OCI-LY3 (cell line): ENCODE data around the gene RBFOX1.
"Not testable (repeated sequence)": the region's sequence is repeated elsewhere in the genome, so short reads cannot be mapped to it uniquely, and the experiment has no call there.

Experiments used
- H2AFZ ChIP-seq: fragments of 200-600, 300-600 bp; shearing (Covaris generic); 2 replicates; pipeline ENCODE4 v1.6.0; 2014; ENCODE audit warnings: antibody characterized with exemption, low read depth, low read length
- H3K27ac ChIP-seq: fragments of 200-600, 300-600 bp; sonication (generic); 2 replicates; pipeline ENCODE4 v1.5.1; 2014; ENCODE audit warnings: mild to moderate bottlenecking, low read length, moderate library complexity, mixed read lengths
- H3K27me3 ChIP-seq: fragments of 200-600, 300-600 bp; sonication (generic); 2 replicates; pipeline ENCODE4 v1.6.1; 2014; ENCODE audit warnings: low read depth, low read length, mixed read lengths
- H3K36me3 ChIP-seq: fragments of 200-600, 300-600 bp; sonication (generic); replicated peaks from 2 replicates; pipeline ENCODE3; 2014; ENCODE audit warnings: low read depth, low read length, mixed read lengths
- H3K4me1 ChIP-seq: fragments of 300-600, 200-600 bp; sonication (generic); 2 replicates; pipeline ENCODE4 v1.6.1; 2014; ENCODE audit warnings: low read length, mixed read lengths
- H3K4me2 ChIP-seq: fragments of 200-600, 300-600 bp; sonication (generic); 2 replicates; pipeline ENCODE4 v1.6.1; 2014; ENCODE audit warnings: low read length, mixed read lengths
- H3K4me3 ChIP-seq: fragments of 300-600, 200-600 bp; sonication (generic); 2 replicates; pipeline ENCODE4 v1.5.1; 2014; ENCODE audit warnings: antibody characterized with exemption, mild to moderate bottlenecking, low read length, moderate library complexity
- H3K79me2 ChIP-seq: fragments of 300-600, 200-600 bp; shearing (Covaris generic); 2 replicates; pipeline ENCODE4 v1.6.1; 2014; ENCODE audit warnings: mild to moderate bottlenecking, low read length, mixed read lengths
- H3K9ac ChIP-seq: fragments of 300-600, 200-600 bp; shearing (Covaris generic); 2 replicates; pipeline ENCODE4 v1.6.0; 2014; ENCODE audit warnings: mild to moderate bottlenecking, low read length, moderate library complexity
- H3K9me3 ChIP-seq: fragments of 200-600, 300-600 bp; shearing (Covaris generic); 2 replicates; pipeline ENCODE4 v1.6.1; 2014; ENCODE audit warnings: low read length, mixed read lengths; ENCODE audit not compliant: insufficient read depth
- H4K20me1 ChIP-seq: fragments of 200-600, 300-600 bp; sonication (generic); 2 replicates; pipeline ENCODE4 v1.6.1; 2016; ENCODE audit warnings: low read length, mixed read lengths; ENCODE audit not compliant: insufficient read depth
- EZH2phosphoT487 ChIP-seq: fragments of 200-600 bp; shearing (Covaris generic); IDR thresholded peaks from 2 replicates; pipeline ENCODE4 v1.6.1; 2018; ENCODE audit warnings: antibody characterized with exemption, mixed run types, low read depth
- TF ChIP-seq, protein P1 (sequence below): fragments of 200-600, 300-600 bp; sonication (generic); IDR thresholded peaks from 2 replicates; pipeline ENCODE4 v1.5.1; 2014; ENCODE audit warnings: antibody characterized with exemption, low read length, low read depth

RBFOX1 gene

DNA sequence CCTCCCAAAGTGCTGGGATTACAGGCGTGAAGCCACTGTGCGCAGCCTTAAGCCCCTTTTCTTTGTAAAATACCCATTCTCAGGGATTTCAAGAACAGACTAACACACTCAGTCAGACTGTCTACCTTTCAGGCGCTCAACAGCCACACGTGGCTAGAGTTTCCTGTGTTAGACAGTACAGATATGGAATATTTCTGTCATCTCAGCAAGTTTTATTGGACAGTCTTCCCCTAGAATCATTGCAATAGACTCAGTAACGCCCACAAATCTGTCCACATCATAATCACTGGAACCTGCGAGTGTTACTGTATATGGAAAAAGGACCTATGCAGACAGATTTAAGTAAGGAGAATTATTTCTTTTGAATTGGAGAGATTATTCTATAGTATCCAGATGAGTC lies 160.5 kb downstream of the RBFOX1 start:
- Histone ChIP-seq H3K36me3 (no peaks in the 10 kb centered on the region), H3K4me3 (no peak overlapping the region), H4K20me1 (no peaks in the 10 kb centered on the region), H3K4me1 (no peaks in the 10 kb centered on the region), H3K79me2 (no peaks in the 10 kb centered on the region), H2AFZ (no peak overlapping the region), H3K9ac (no peak overlapping the region), H3K27ac (no peak overlapping the region), H3K4me2 (no peak overlapping the region), H3K9me3 (no peaks in the 10 kb centered on the region), H3K27me3 (no peaks in the 10 kb centered on the region)
- TF ChIP-seq EZH2phosphoT487: no peak
- TF ChIP-seq, protein P1, sequence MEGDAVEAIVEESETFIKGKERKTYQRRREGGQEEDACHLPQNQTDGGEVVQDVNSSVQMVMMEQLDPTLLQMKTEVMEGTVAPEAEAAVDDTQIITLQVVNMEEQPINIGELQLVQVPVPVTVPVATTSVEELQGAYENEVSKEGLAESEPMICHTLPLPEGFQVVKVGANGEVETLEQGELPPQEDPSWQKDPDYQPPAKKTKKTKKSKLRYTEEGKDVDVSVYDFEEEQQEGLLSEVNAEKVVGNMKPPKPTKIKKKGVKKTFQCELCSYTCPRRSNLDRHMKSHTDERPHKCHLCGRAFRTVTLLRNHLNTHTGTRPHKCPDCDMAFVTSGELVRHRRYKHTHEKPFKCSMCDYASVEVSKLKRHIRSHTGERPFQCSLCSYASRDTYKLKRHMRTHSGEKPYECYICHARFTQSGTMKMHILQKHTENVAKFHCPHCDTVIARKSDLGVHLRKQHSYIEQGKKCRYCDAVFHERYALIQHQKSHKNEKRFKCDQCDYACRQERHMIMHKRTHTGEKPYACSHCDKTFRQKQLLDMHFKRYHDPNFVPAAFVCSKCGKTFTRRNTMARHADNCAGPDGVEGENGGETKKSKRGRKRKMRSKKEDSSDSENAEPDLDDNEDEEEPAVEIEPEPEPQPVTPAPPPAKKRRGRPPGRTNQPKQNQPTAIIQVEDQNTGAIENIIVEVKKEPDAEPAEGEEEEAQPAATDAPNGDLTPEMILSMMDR: no peak

DNA sequence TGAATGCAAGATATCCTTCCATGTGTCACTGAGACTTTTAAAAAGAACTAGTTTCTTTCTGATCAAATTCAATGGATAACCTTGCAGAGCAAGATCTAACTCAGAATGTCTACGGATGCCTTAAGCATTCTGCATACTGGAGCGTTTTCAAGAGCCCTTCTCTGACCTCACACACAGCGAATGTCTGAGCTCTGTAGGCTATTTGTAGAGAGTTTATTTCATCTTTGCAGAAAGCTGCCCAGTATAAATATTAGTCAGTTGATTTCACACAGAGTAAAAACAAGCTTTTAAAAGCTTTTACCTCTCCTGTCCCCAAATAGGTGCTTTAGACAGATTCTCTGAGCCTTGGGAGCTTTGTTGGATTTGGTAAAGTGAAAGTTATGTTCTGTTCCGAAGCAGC lies 165.0 kb downstream of the RBFOX1 start:
- no peak overlapping the region for H3K4me3 ChIP-seq
- H3K9me3 ChIP-seq: no peaks in the 10 kb centered on the region
- no peaks in the 10 kb centered on the region for H4K20me1 ChIP-seq
- H2AFZ ChIP-seq: no peak overlapping the region
- no peaks in the 10 kb centered on the region for H3K36me3 ChIP-seq
- TF ChIP-seq, protein P1: no peak
- TF ChIP-seq EZH2phosphoT487: no peak
- no peak overlapping the region for H3K4me2 ChIP-seq
- no peaks in the 10 kb centered on the region for H3K79me2 ChIP-seq
- H3K4me1 ChIP-seq: no peaks in the 10 kb centered on the region
- peaks cover 8% of the 10 kb centered on the region; the same call in 1 of the 2 replicates for H3K27me3 ChIP-seq
- no peak overlapping the region for H3K9ac ChIP-seq
- H3K27ac ChIP-seq: no peak overlapping the region

DNA sequence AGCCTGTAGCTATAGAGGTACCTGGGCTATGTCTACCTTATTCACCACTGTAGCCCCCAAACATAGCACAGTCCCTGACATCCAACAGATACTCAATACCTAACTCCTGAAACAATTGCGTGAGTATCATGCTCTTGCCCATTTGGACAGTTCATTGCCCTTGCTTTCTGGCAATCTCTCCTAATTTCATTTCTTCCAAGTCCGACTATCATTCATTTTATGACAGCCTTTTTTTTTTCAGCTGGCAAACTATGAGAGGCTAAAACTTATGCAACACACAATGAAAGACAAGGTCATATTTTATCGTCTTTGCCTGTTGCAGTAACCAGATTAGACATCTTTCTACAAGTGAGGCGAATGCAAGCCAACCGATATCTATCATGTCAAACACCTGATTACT lies 169.2 kb downstream of the RBFOX1 start:
- Histone ChIP-seq H3K4me2 (no peak overlapping the region), H3K79me2 (no peaks in the 10 kb centered on the region), H3K9me3 (no peaks in the 10 kb centered on the region), H3K36me3 (no peaks in the 10 kb centered on the region), H3K9ac (no peak overlapping the region), H3K4me3 (no peak overlapping the region), H2AFZ (no peak overlapping the region), H3K4me1 (no peaks in the 10 kb centered on the region), H3K27me3 (peaks cover 8% of the 10 kb centered on the region; the same call in 1 of the 2 replicates), H4K20me1 (no peaks in the 10 kb centered on the region), H3K27ac (no peak overlapping the region)
- TF ChIP-seq, protein P1: no peak
- TF ChIP-seq EZH2phosphoT487: no peak

DNA sequence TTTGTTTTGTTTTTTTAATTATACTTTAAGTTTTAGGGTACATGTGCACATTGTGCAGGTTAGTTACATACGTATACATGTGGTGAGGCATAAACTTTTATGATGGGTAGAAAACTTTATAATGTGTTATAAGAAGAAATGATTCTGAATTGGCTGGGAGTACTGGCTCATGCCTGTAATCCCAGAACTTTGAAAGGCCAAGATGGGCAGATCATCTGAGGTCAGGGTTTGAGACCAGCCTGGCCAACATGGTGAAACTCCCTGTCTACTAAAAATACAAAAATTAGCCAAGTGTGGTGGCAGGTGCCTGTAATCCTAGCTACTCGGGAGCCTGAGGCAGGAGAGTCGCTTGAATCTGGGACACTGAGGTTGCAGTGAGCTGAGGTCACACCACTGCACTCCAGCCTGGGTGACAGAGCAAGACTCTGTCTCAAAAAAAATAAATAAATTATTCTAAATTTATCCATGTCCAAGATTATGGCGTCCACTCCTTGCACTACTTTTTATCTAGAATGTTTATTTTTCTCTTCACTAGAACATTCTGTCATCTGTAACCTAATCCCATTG lies 170.0 kb downstream of the RBFOX1 start:
- not testable (repeated sequence) for H4K20me1 ChIP-seq, H3K4me3 ChIP-seq, H3K9ac ChIP-seq, H3K4me2 ChIP-seq, H3K27ac ChIP-seq, H3K27me3 ChIP-seq, H3K9me3 ChIP-seq, H3K4me1 ChIP-seq, H3K79me2 ChIP-seq, H2AFZ ChIP-seq, H3K36me3 ChIP-seq

DNA sequence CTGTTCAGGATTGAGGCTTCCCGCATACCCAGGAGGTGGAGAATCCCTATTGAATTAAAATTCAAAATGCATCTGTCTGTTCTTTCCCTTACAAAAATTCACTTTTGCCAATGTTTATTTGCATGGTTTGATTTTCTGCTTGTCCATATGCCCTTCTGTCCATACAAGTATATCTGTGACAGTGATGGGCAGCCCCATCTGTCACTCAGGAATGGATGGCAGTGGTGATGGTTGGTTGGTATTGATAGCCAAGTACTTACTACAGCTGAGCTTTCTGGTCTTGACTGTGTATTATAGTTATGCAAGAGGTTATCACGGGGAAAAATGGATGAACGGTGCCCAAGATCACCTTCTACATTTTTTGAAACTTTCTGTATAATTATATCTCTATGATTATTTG lies 171.0 kb downstream of the RBFOX1 start:
- Histone ChIP-seq H3K9me3 (no peaks in the 10 kb centered on the region), H2AFZ (no peak overlapping the region), H3K4me1 (no peaks in the 10 kb centered on the region), H3K4me2 (no peak overlapping the region), H3K27ac (no peak overlapping the region), H3K36me3 (no peaks in the 10 kb centered on the region), H3K4me3 (no peak overlapping the region), H3K27me3 (peaks cover 8% of the 10 kb centered on the region; the same call in 1 of the 2 replicates), H3K9ac (no peak overlapping the region), H3K79me2 (no peaks in the 10 kb centered on the region), H4K20me1 (no peaks in the 10 kb centered on the region)
- TF ChIP-seq, protein P1: no peak
- TF ChIP-seq EZH2phosphoT487: no peak
